Astrocyte of the spinal cord (primary cell): ENCODE results near the gene SERPINA12.
A peak's percentile ranks its signal among the peaks of the same experiment; 100 is the strongest.

Experiments used
- DNase-seq: peaks from one replicate; pipeline ENCODE4 v3.0.0; 2011; ENCODE audit warnings: low read depth, low spot score
- H3K4me3 ChIP-seq: 2 replicates; pipeline ENCODE4 v1.5.1; 2011; ENCODE audit warnings: low read depth, mild to moderate bottlenecking, low read length, moderate library complexity
- in situ Hi-C: cut with HindIII; loops from 2 replicates; pipeline ENCODE4 v1.10.0; 2017; ENCODE audit warnings: low sequenced_read_pairs
- TF ChIP-seq, protein P1 (sequence below): IDR thresholded peaks from 2 replicates; pipeline ENCODE4 v1.5.1; 2012; ENCODE audit warnings: low read depth, mild to moderate bottlenecking, low read length, inconsistent platforms

SERPINA12 gene

GRCh38 chr14:94522115-94522724 is 13.0 kb upstream of the SERPINA12 start:
- in situ Hi-C loops: no loop called here
- no peak for DNase-seq
- H3K4me3 ChIP-seq: no peak overlapping the region
- TF ChIP-seq, protein P1, sequence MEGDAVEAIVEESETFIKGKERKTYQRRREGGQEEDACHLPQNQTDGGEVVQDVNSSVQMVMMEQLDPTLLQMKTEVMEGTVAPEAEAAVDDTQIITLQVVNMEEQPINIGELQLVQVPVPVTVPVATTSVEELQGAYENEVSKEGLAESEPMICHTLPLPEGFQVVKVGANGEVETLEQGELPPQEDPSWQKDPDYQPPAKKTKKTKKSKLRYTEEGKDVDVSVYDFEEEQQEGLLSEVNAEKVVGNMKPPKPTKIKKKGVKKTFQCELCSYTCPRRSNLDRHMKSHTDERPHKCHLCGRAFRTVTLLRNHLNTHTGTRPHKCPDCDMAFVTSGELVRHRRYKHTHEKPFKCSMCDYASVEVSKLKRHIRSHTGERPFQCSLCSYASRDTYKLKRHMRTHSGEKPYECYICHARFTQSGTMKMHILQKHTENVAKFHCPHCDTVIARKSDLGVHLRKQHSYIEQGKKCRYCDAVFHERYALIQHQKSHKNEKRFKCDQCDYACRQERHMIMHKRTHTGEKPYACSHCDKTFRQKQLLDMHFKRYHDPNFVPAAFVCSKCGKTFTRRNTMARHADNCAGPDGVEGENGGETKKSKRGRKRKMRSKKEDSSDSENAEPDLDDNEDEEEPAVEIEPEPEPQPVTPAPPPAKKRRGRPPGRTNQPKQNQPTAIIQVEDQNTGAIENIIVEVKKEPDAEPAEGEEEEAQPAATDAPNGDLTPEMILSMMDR: no peak

GRCh38 chr14:94521375-94522114 is 12.3 kb upstream of the SERPINA12 start:
- in situ Hi-C loops: no loop called here

GRCh38 chr14:94517641-94518257 is 8.5 kb upstream of the SERPINA12 start:
- peak; percentile 1 for DNase-seq
- no peak overlapping the region for H3K4me3 ChIP-seq
- TF ChIP-seq, protein P1: no peak
- in situ Hi-C loops: no loop called here

More at GRCh38 chr14:94521375-94522114, 12.3 kb upstream of the SERPINA12 start:
- DNase-seq: no peak
- TF ChIP-seq, protein P1: no peak
- no peak overlapping the region for H3K4me3 ChIP-seq

DNA sequence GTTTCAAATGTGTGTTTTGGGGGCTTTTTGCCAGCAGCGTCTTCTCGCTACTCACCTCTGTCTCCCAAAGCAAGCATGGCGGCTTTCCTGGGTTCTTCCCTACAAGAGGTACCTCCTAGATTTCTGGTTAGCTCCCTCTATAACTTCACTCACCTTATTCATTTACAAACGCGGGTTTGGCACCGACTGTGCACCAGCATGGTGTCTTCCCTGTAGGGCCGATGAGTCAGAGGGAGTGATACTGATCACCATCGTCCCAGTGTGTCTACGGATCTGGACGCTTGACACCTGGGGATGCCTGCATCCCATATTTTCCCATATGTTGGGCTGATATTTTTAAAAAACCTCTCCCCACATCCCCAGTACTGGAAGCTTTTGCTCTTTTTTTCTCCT is 8.0 kb upstream of the SERPINA12 start:
- in situ Hi-C loops: no loop called here
- TF ChIP-seq, protein P1: no peak
- DNase-seq: no peak
- no peak overlapping the region for H3K4me3 ChIP-seq

DNA sequence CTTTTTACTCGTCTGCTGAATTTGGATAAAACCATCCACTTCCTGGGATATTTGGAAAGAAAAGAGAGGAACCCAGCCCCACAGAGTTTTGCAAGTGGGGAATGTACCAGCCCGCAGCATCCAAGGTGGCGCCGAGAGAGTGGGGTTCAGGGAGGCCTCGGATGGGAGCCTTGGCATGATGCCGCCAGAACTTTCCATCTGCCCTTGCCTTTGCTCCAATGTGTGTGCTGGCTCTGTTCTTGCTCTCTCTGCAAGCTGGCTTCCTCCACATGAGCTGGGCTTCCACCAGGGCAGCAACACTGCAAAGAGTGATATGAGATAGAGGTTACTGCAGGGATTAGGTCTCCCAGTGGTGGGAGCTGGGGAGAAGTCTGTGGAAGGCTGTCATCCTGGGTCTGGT is 6.6 kb upstream of the SERPINA12 start:
- in situ Hi-C loops: no loop called here
- no peak for DNase-seq
- H3K4me3 ChIP-seq: no peak overlapping the region
- TF ChIP-seq, protein P1: no peak

DNA sequence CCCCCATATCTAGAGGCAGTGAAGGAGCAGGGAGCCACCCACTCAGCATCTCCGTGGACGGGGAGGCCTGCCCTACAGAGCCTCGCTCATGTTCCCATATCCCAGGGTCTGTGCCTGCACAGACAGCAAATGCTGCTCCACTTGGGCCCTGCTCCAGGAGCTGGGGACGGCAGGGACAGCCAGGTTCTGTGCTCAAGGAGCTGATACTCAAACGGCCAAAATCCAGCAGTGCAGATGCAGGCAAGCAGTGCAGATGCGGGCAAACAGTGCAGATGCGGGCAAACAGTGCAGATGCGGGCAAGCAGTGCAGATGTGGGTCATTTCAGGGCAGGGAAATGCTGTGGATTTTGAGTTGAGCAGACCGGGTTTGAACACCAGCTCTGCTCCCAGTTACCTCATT is 6.2 kb upstream of the SERPINA12 start:
- in situ Hi-C loops: no loop called here

More for the DNA sequence above, 6.2 kb upstream of the SERPINA12 start:
- DNase-seq: no peak
- TF ChIP-seq, protein P1: no peak
- no peak overlapping the region for H3K4me3 ChIP-seq
